Aorta (tissue), 4 donors: Measurements from ENCODE around the gene ERI3. TPM values are rescaled to one million over a fixed set of nuclear protein-coding genes. Genes with fewer than 3 reads are reported as not detected.

Experiments used
- polyA plus RNA-seq, 2 donors: library from polyadenylated mRNA; stranded (reverse); fragments of 200-250 nt; gene quantifications; one replicate each; pipeline ENCODE4 v1.2.3, GENCODE V29; 2013
- total RNA-seq, 2 donors: library from RNA; stranded (reverse); fragmentation: NEBNext Ultra II Directional; extraction: Animal tissue kit (Norgen Biotek cat#: 25700); gene quantifications; one replicate each; pipeline ENCODE4 v1.2.1, GENCODE V29; 2021
- donor health status: healthy with polysubstance abuse.
- donor health status: Bipolar disorder and iron deficiency.
- donor health status: DM: no; HTN: no; CAD: no.
- donor health status: DM: yes; HTN: yes; CAD: no.

ERI3 gene
- total and polyA plus RNA-seq, 4 donors: 31.4 to 55.2 (median 44.9) TPM

Other genes with a start within 250 kb of the ERI3 start
- gene KLF17, start 236.4 kb downstream of the ERI3 start, total RNA-seq: under 1 TPM; 0.16 to 0.33 TPM
- gene KLF17, start 236.4 kb downstream of the ERI3 start, polyA plus RNA-seq: under 1 TPM; 0.13 to 0.15 TPM
- not detected for gene KLF18, start 213.6 kb downstream of the ERI3 start, total RNA-seq
- not detected for gene KLF18, start 213.6 kb downstream of the ERI3 start, polyA plus RNA-seq
- gene DMAP1, start 141.8 kb downstream of the ERI3 start, total RNA-seq: 10 to 100 TPM; 30.1 to 36.4 TPM
- gene DMAP1, start 141.8 kb downstream of the ERI3 start, polyA plus RNA-seq: 100 to 1,000 TPM in 1 of 2 donors, 10 to 100 TPM in 1; 21.8 to 134 TPM
- gene RNF220, start 50.0 kb upstream of the ERI3 start, total RNA-seq: 10 to 100 TPM; 49.0 to 56.5 TPM
- gene RNF220, start 50.0 kb upstream of the ERI3 start, polyA plus RNA-seq: 10 to 100 TPM; 44.2 to 70.5 TPM